NT2/D1 (cell line): Measurements from ENCODE around the gene CADPS2.
A peak's percentile ranks its signal among the peaks of the same experiment; 100 is the strongest.
"Not testable (repeated sequence)": the region's sequence is repeated elsewhere in the genome, so short reads cannot be mapped to it uniquely, and the experiment has no call there.

Experiments used
- DNase-seq: peaks from one replicate; pipeline ENCODE4 v3.0.0-alpha.2; 2011; ENCODE audit warnings: low read depth, low spot score
- H3K27me3 ChIP-seq: 2 replicates; pipeline ENCODE4 v1.6.0; 2011; ENCODE audit warnings: mild to moderate bottlenecking; ENCODE audit not compliant: insufficient read length, insufficient read depth
- H3K36me3 ChIP-seq: 2 replicates; pipeline ENCODE4 v1.6.1; 2011; ENCODE audit warnings: mild to moderate bottlenecking, low read length, mixed read lengths; ENCODE audit not compliant: insufficient read depth, insufficient read length
- H3K4me1 ChIP-seq: 2 replicates; pipeline ENCODE4 v1.5.1; 2011; ENCODE audit not compliant: insufficient read depth, insufficient read length
- H3K4me3 ChIP-seq: 2 replicates; pipeline ENCODE4 v1.5.1; 2011; ENCODE audit warnings: low read depth; ENCODE audit not compliant: insufficient read length
- H3K9ac ChIP-seq: 2 replicates; pipeline ENCODE4 v1.6.0; 2011; ENCODE audit warnings: low read depth; ENCODE audit not compliant: insufficient read length
- H3K9me3 ChIP-seq: 2 replicates; pipeline ENCODE4 v1.5.1; 2011; ENCODE audit warnings: mild to moderate bottlenecking, low read length; ENCODE audit not compliant: insufficient read depth
- SUZ12 ChIP-seq: IDR thresholded peaks from 2 replicates; pipeline ENCODE4 v1.6.1; 2011; ENCODE audit not compliant: insufficient read length, insufficient read depth; ENCODE audit errors: extremely low read depth
- YY1 ChIP-seq: IDR thresholded peaks from 2 replicates; pipeline ENCODE4 v1.6.1; 2011; ENCODE audit not compliant: insufficient read length, insufficient read depth
- ZNF274 ChIP-seq: IDR thresholded peaks from 2 replicates; pipeline ENCODE4 v1.6.1; 2011; ENCODE audit warnings: mild to moderate bottlenecking, low read depth, low read length

CADPS2 gene

GRCh38 chr7:122679813-122680212 lies 206.4 kb downstream of the CADPS2 start:
- Histone ChIP-seq H3K4me3 (no peak overlapping the region), H3K4me1 (no peaks in the 10 kb centered on the region), H3K36me3 (no peaks in the 10 kb centered on the region), H3K9ac (no peak overlapping the region), H3K27me3 (no peaks in the 10 kb centered on the region), H3K9me3 (no peaks in the 10 kb centered on the region)
- TF ChIP-seq ZNF274 (no peak), SUZ12 (no peak), YY1 (no peak)
- no peak for DNase-seq

GRCh38 chr7:122679269-122679709 lies 207.0 kb downstream of the CADPS2 start:
- not testable (repeated sequence) for H3K27me3 ChIP-seq, H3K36me3 ChIP-seq, H3K4me1 ChIP-seq, H3K4me3 ChIP-seq, H3K9ac ChIP-seq, H3K9me3 ChIP-seq
- DNase-seq: peak; percentile 76

GRCh38 chr7:122677149-122677548 lies 209.1 kb downstream of the CADPS2 start:
- H3K4me3 ChIP-seq: no peak overlapping the region
- TF ChIP-seq ZNF274 (no peak), SUZ12 (no peak), YY1 (no peak)
- H3K4me1 ChIP-seq: no peaks in the 10 kb centered on the region
- no peaks in the 10 kb centered on the region for H3K27me3 ChIP-seq
- no peak for DNase-seq
- no peak overlapping the region for H3K9ac ChIP-seq
- H3K9me3 ChIP-seq: no peaks in the 10 kb centered on the region
- no peaks in the 10 kb centered on the region for H3K36me3 ChIP-seq

GRCh38 chr7:122676466-122676865 lies 209.8 kb downstream of the CADPS2 start:
- no peaks in the 10 kb centered on the region for H3K36me3 ChIP-seq
- no peaks in the 10 kb centered on the region for H3K4me1 ChIP-seq
- no peak for DNase-seq
- no peak overlapping the region for H3K9ac ChIP-seq
- H3K27me3 ChIP-seq: no peaks in the 10 kb centered on the region
- H3K9me3 ChIP-seq: no peaks in the 10 kb centered on the region
- no peak overlapping the region for H3K4me3 ChIP-seq
- TF ChIP-seq ZNF274 (no peak), SUZ12 (no peak), YY1 (no peak)

GRCh38 chr7:122675621-122676020 lies 210.6 kb downstream of the CADPS2 start:
- Histone ChIP-seq H3K9me3 (no peaks in the 10 kb centered on the region), H3K9ac (no peak overlapping the region), H3K36me3 (no peaks in the 10 kb centered on the region), H3K4me1 (no peaks in the 10 kb centered on the region), H3K27me3 (no peaks in the 10 kb centered on the region), H3K4me3 (no peak overlapping the region)
- TF ChIP-seq SUZ12 (no peak), ZNF274 (no peak), YY1 (no peak)
- no peak for DNase-seq

- Histone ChIP-seq H3K9me3 (no peaks in the 10 kb centered on the region), H3K36me3 (no peaks in the 10 kb centered on the region), H3K9ac (no peak overlapping the region), H3K4me1 (no peaks in the 10 kb centered on the region), H3K4me3 (no peak overlapping the region), H3K27me3 (no peaks in the 10 kb centered on the region)
- DNase-seq: no peak
- TF ChIP-seq YY1: no peak
- no peak for TF ChIP-seq SUZ12
- no peak for TF ChIP-seq ZNF274
These were observed 211.2 kb downstream of the CADPS2 start for GRCh38 chr7:122675011-122675410.

GRCh38 chr7:122674502-122674901 lies 211.8 kb downstream of the CADPS2 start:
- TF ChIP-seq ZNF274: no peak
- no peak overlapping the region for H3K9ac ChIP-seq
- no peak for DNase-seq

DNA sequence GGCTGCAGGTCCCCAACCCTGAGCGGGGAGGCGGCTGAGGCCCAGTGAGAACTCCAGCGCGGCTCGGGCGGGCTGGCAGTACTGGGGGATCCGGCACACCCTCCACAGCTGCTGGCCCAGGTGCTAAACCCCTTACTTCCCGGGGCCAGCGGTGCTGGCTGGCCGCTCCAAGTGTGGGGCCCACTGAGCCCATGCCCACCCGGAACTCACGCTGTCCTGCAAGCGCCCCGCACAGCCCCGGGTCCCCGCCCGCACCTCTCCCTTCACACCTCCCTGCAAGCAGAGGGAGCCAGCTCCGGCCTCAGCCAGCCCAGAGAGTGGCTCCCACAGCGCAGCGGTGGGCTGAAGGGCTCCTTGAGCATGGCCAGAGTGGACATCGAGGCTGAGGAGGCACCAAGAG lies 212.3 kb downstream of the CADPS2 start:
- DNase-seq: no peak
- Histone ChIP-seq H3K9ac (no peak overlapping the region), H3K9me3 (no peaks in the 10 kb centered on the region), H3K36me3 (no peaks in the 10 kb centered on the region), H3K4me1 (no peaks in the 10 kb centered on the region), H3K27me3 (no peaks in the 10 kb centered on the region), H3K4me3 (no peak overlapping the region)
- TF ChIP-seq YY1: no peak
- TF ChIP-seq SUZ12: no peak
- no peak for TF ChIP-seq ZNF274

More at GRCh38 chr7:122674502-122674901, 211.8 kb downstream of the CADPS2 start:
- no peaks in the 10 kb centered on the region for H3K27me3 ChIP-seq
- no peaks in the 10 kb centered on the region for H3K36me3 ChIP-seq
- no peaks in the 10 kb centered on the region for H3K9me3 ChIP-seq
- H3K4me1 ChIP-seq: no peaks in the 10 kb centered on the region
- no peak overlapping the region for H3K4me3 ChIP-seq
